Psoas muscle (tissue), 8 donors: Measurements from ENCODE around the gene LDLRAD1. TPM values are rescaled to one million over a fixed set of nuclear protein-coding genes. Genes with fewer than 3 reads are reported as not detected.

Experiments
- ATAC-seq, 4 donors: fragments of 200-7000 bp; cut with Tn5 transposase; one replicate each; pipeline ENCODE4 v1.9.1; 2020; ENCODE audit warnings: moderate library complexity in 3 of 4, mild to moderate bottlenecking in 2 of 4
- DNase-seq, 2 donors: peaks; one replicate each; pipeline ENCODE4 v3.0.0-alpha.2; 2020
- H3K27ac ChIP-seq: fragments of 200-600 bp; one replicate; pipeline ENCODE4 v1.8.0; 2022
- H3K27me3 ChIP-seq, 3 donors: fragments of 200-600 bp in 1 of 3; one replicate each; pipeline versions ENCODE4 v1.6.1 to v1.8.0; 2013 to 2022; ENCODE audit warnings: low read length in 2 of 3, mild to moderate bottlenecking in 2 of 3, moderate library complexity in 1 of 3; ENCODE audit not compliant: insufficient read depth in 3 of 3
- H3K36me3 ChIP-seq, 2 donors: fragments of 200-600 bp in 1 of 2; one replicate each; pipeline versions ENCODE4 v1.6.1 to v1.8.0; 2013 to 2022; ENCODE audit warnings: low read depth in 1 of 2, mild to moderate bottlenecking in 1 of 2, moderate library complexity in 1 of 2; ENCODE audit not compliant: insufficient read depth in 1 of 2
- H3K4me1 ChIP-seq: fragments of 200-600 bp; one replicate; pipeline ENCODE4 v1.8.0; 2022
- H3K4me3 ChIP-seq: fragments of 200-600 bp; one replicate; pipeline ENCODE4 v1.8.0; 2022; ENCODE audit warnings: mild to moderate bottlenecking
- H3K9me3 ChIP-seq: fragments of 200-600 bp; one replicate; pipeline ENCODE4 v1.8.0; 2022
- CTCF ChIP-seq: fragments of 200-600 bp; IDR thresholded peaks from one replicate; pipeline ENCODE4 v1.8.0; 2022; ENCODE audit warnings: antibody characterized with exemption
- WGBS, 3 donors: extraction: QIAGEN DNeasy Blood & Tissue Kit; methylation state at CpG; one replicate each; pipeline versions ENCODE4 v1.1.6 to v1.1.7; 2013; 5-methylcytosine and 5-hydroxymethylcytosine counted together
- intact Hi-C, 2 donors: fragments of 100-400 bp; cut with DNase I; formaldehyde crosslinking; loops; one replicate each; pipeline versions ENCODE4 v1.11.0 to v1.14.2; 2022
- polyA plus RNA-seq, 3 donors: library from polyadenylated mRNA; stranded (reverse); fragments of 200-250 nt; gene quantifications; one replicate each; pipeline ENCODE4 v1.2.3, GENCODE V29; 2013
- total RNA-seq, 4 donors: library from RNA; stranded (reverse); fragmentation: NEBNext Ultra II Directional in 2 of 4; extraction: Animal tissue kit (Norgen Biotek cat#: 25700) in 2 of 4; gene quantifications; one replicate each; pipeline versions ENCODE4 v1.2.1 to v1.2.4, GENCODE V29; 2021 to 2023
- donor health status: healthy with polysubstance abuse.
- donor health status: DM: no; HTN: no; CAD: no; lungs with moderate emphysema.
- donor health status: Bipolar disorder and iron deficiency.
- donor health status: healthy.
- donor health status: DM: yes; HTN: yes; CAD: no.
- donor health status: DM: no; HTN: no; CAD: no.
- donor health status: DM: no; HTN: no; CAD: no.
- donor health status: DM: yes; HTN: yes; CAD: no.

LDLRAD1 gene
- total and polyA plus RNA-seq, 7 donors: not detected

- DNase-seq (no peak), ATAC-seq (no peak)
- intact Hi-C loops: loop anchor here in 1 of 2 donors (10.0 kb wide), 1 partner anchor 83 kb away; no protein-coding TSS in a partner anchor
- H3K4me1 ChIP-seq: peaks cover 53% of the 10 kb centered on the region
- TF ChIP-seq CTCF: no peak
- no peak overlapping the region for H3K27ac ChIP-seq
- H3K27me3 ChIP-seq: no peaks in the 10 kb centered on the region
- WGBS, 3 donors: 76 to 81% (median 76%) methylated on average over 5 of the region's 5 CpGs
- no peak overlapping the region for H3K4me3 ChIP-seq
- peaks cover 0 to 32% of the 10 kb centered on the region in 2 donors for H3K36me3 ChIP-seq
- H3K9me3 ChIP-seq: no peaks in the 10 kb centered on the region
These were observed 29.7 kb upstream of the LDLRAD1 start for GRCh38 chr1:54047384-54048305.

- TF ChIP-seq CTCF: no peak
- ATAC-seq (no peak), DNase-seq (no peak)
- intact Hi-C loops: loop anchor here in 1 of 2 donors (10.0 kb wide), 1 partner anchor 82 kb away; no protein-coding TSS in a partner anchor
- H3K27me3 ChIP-seq: no peaks in the 10 kb centered on the region
- H3K9me3 ChIP-seq: no peaks in the 10 kb centered on the region
- H3K36me3 ChIP-seq: peaks cover 3 to 40% of the 10 kb centered on the region in 2 donors
- H3K27ac ChIP-seq: no peak overlapping the region
- H3K4me1 ChIP-seq: peaks cover 53% of the 10 kb centered on the region
- 67 to 72% (median 69%) methylated on average over 7 of the region's 7 CpGs for WGBS, 3 donors
- H3K4me3 ChIP-seq: no peak overlapping the region
These were observed 28.8 kb upstream of the LDLRAD1 start for GRCh38 chr1:54046671-54047383.

- no peaks in the 10 kb centered on the region for H3K9me3 ChIP-seq
- whole genome bisulfite sequencing, 3 donors: 85 to 91% (median 86%) methylated on average over 2 of the region's 2 CpGs
- intact Hi-C loops: loop anchor here in 1 of 2 donors (10.0 kb wide), 1 partner anchor 81 kb away; no protein-coding TSS in a partner anchor
- H3K36me3 ChIP-seq: peaks cover 7 to 53% of the 10 kb centered on the region in 2 donors
- no peak overlapping the region for H3K4me3 ChIP-seq
- DNase-seq (no peak), ATAC-seq (no peak)
- no peak for TF ChIP-seq CTCF
- H3K4me1 ChIP-seq: peaks cover 40% of the 10 kb centered on the region
- H3K27ac ChIP-seq: no peak overlapping the region
- H3K27me3 ChIP-seq: no peaks in the 10 kb centered on the region
These were observed 27.5 kb upstream of the LDLRAD1 start for GRCh38 chr1:54045496-54045895.

- peaks cover 16 to 90% of the 10 kb centered on the region in 2 donors for H3K36me3 ChIP-seq
- ATAC-seq (no peak), DNase-seq (no peak)
- H3K9me3 ChIP-seq: no peaks in the 10 kb centered on the region
- H3K4me3 ChIP-seq: no peak overlapping the region
- peaks cover 5% of the 10 kb centered on the region for H3K4me1 ChIP-seq
- H3K27me3 ChIP-seq: no peaks in the 10 kb centered on the region
- TF ChIP-seq CTCF: no peak
- H3K27ac ChIP-seq: no peak overlapping the region
- 0 to 9% (median 2%) methylated on average over 1 of the region's 1 CpG for WGBS, 3 donors
- intact Hi-C loops: loop anchor here in 1 of 2 donors (10.0 kb wide), 1 partner anchor 77 kb away; no protein-coding TSS in a partner anchor
These were observed 23.8 kb upstream of the LDLRAD1 start for GRCh38 chr1:54041806-54042205.
